HCT116 (cell line): Measurements from ENCODE around the gene GPRC5A.

Experiments used
- CBX3 ChIP-seq: IDR thresholded peaks from 2 replicates; pipeline ENCODE4 v1.6.1; 2012; ENCODE audit warnings: low read depth
- CEBPB ChIP-seq: IDR thresholded peaks from 2 replicates; pipeline ENCODE4 v1.6.1; 2012; ENCODE audit warnings: low read depth
- EZH2 ChIP-seq: fragments of 200-600 bp; sonication (generic); IDR thresholded peaks from 2 replicates; pipeline ENCODE4 v1.6.1; 2017; ENCODE audit warnings: antibody characterized with exemption, mixed run types
- EZH2phosphoT487 ChIP-seq: fragments of 200-600 bp; IDR thresholded peaks from 2 replicates; pipeline ENCODE4 v1.6.1; 2018; ENCODE audit warnings: antibody characterized with exemption, borderline replicate concordance
- FOSL1 ChIP-seq: IDR thresholded peaks from 2 replicates; pipeline ENCODE4 v1.6.1; 2012; ENCODE audit warnings: low read depth
- POLR2A ChIP-seq: IDR thresholded peaks from 2 replicates; pipeline ENCODE4 v1.7.0; 2011; ENCODE audit warnings: borderline replicate concordance; ENCODE audit not compliant: insufficient read depth, insufficient read length; ENCODE audit errors: extremely low read depth
- POLR2AphosphoS5 ChIP-seq: IDR thresholded peaks from 2 replicates; pipeline ENCODE4 v1.6.1; 2011; ENCODE audit warnings: mild to moderate bottlenecking, low read depth, low read length, moderate library complexity
- RAD21 ChIP-seq: IDR thresholded peaks from 2 replicates; pipeline ENCODE4 v1.6.1; 2012; ENCODE audit warnings: low read depth, mild to moderate bottlenecking
- TCF7L2 ChIP-seq: IDR thresholded peaks from 2 replicates; pipeline ENCODE4 v1.7.0; 2011; ENCODE audit warnings: borderline replicate concordance, inconsistent platforms; ENCODE audit not compliant: insufficient read depth, insufficient read length; ENCODE audit errors: extremely low read depth
- TF ChIP-seq, protein P1 (sequence below): IDR thresholded peaks from 2 replicates; pipeline ENCODE4 v1.6.1; 2012; ENCODE audit warnings: low read depth
- TF ChIP-seq, protein P2 (sequence below), 3 experiments: fragments of 200-600 bp in 1 of 3; sonication (generic) in 1 of 3; IDR thresholded peaks in 2 of 3; conservative IDR thresholded peaks in 1 of 3; 2 replicates each; pipeline ENCODE4 v1.5.1; 2012 to 2017; ENCODE audit warnings: low read depth in 2 of 3, low read length in 2 of 3, antibody characterized with exemption in 1 of 3, borderline replicate concordance in 1 of 3, control low read depth in 1 of 3, mild to moderate bottlenecking in 1 of 3, mixed read lengths in 1 of 3, mixed run types in 1 of 3, moderate library complexity in 1 of 3; ENCODE audit not compliant: insufficient read depth in 1 of 3

GRCh38 chr12:12899530-12900380, 8.4 kb downstream of the GPRC5A start:
- TF ChIP-seq POLR2AphosphoS5 (peak; percentile 60), POLR2A (no peak), RAD21 (0 out of 2 replicates have a peak, but pooled peaks have one; percentile 4), FOSL1 (peak; percentile 84), EZH2phosphoT487 (no peak), CEBPB (peak; percentile 93), CBX3 (peak; percentile 13; the same call in 1 of the 2 replicates), TCF7L2 (no peak), EZH2 (no peak)
- TF ChIP-seq, protein P1, sequence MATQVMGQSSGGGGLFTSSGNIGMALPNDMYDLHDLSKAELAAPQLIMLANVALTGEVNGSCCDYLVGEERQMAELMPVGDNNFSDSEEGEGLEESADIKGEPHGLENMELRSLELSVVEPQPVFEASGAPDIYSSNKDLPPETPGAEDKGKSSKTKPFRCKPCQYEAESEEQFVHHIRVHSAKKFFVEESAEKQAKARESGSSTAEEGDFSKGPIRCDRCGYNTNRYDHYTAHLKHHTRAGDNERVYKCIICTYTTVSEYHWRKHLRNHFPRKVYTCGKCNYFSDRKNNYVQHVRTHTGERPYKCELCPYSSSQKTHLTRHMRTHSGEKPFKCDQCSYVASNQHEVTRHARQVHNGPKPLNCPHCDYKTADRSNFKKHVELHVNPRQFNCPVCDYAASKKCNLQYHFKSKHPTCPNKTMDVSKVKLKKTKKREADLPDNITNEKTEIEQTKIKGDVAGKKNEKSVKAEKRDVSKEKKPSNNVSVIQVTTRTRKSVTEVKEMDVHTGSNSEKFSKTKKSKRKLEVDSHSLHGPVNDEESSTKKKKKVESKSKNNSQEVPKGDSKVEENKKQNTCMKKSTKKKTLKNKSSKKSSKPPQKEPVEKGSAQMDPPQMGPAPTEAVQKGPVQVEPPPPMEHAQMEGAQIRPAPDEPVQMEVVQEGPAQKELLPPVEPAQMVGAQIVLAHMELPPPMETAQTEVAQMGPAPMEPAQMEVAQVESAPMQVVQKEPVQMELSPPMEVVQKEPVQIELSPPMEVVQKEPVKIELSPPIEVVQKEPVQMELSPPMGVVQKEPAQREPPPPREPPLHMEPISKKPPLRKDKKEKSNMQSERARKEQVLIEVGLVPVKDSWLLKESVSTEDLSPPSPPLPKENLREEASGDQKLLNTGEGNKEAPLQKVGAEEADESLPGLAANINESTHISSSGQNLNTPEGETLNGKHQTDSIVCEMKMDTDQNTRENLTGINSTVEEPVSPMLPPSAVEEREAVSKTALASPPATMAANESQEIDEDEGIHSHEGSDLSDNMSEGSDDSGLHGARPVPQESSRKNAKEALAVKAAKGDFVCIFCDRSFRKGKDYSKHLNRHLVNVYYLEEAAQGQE: no peak
- TF ChIP-seq, protein P2, sequence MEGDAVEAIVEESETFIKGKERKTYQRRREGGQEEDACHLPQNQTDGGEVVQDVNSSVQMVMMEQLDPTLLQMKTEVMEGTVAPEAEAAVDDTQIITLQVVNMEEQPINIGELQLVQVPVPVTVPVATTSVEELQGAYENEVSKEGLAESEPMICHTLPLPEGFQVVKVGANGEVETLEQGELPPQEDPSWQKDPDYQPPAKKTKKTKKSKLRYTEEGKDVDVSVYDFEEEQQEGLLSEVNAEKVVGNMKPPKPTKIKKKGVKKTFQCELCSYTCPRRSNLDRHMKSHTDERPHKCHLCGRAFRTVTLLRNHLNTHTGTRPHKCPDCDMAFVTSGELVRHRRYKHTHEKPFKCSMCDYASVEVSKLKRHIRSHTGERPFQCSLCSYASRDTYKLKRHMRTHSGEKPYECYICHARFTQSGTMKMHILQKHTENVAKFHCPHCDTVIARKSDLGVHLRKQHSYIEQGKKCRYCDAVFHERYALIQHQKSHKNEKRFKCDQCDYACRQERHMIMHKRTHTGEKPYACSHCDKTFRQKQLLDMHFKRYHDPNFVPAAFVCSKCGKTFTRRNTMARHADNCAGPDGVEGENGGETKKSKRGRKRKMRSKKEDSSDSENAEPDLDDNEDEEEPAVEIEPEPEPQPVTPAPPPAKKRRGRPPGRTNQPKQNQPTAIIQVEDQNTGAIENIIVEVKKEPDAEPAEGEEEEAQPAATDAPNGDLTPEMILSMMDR (IDR thresholded peaks at IDR 0.05 in 2 of 3, conservative IDR thresholded peaks at IDR 0.05 in 1 of 3; ENCODE audit: borderline replicate concordance in 1 of 3, insufficient read depth in 1 of 3, low read depth in 2 of 3, low read length in 2 of 3): no peak
